GM12875 (cell line): ENCODE data around the gene THOP1.

ENCODE experiments used
- H3K4me3 ChIP-seq: one replicate; pipeline ENCODE4 v1.5.1; 2011; ENCODE audit warnings: low read depth, low read length, control low read depth
- CTCF ChIP-seq: IDR thresholded peaks from 2 replicates; pipeline ENCODE4 v1.5.1; 2011; ENCODE audit warnings: low read depth, mild to moderate bottlenecking, control low read depth, inconsistent platforms, low read length, moderate library complexity, borderline replicate concordance; ENCODE audit not compliant: insufficient read depth

The THOP1 gene

GRCh38 chr19:2824129-2824528, 38.8 kb downstream of the THOP1 start:
- TF ChIP-seq CTCF, result no peak

GRCh38 chr19:2827022-2827421, 41.7 kb downstream of the THOP1 start:
- no peak for TF ChIP-seq CTCF
- no peak overlapping the region for H3K4me3 ChIP-seq

More at GRCh38 chr19:2824129-2824528, 38.8 kb downstream of the THOP1 start:
- H3K4me3 ChIP-seq, result no peak overlapping the region

- H3K4me3 ChIP-seq, result no peak overlapping the region
- TF ChIP-seq CTCF, result no peak
Observed at GRCh38 chr19:2827840-2828489, 42.7 kb downstream of the THOP1 start.

- H3K4me3 ChIP-seq, result no peak overlapping the region
- TF ChIP-seq CTCF, result no peak
Observed at GRCh38 chr19:2834294-2834871, 49.1 kb downstream of the THOP1 start.

GRCh38 chr19:2837430-2837829, 52.1 kb downstream of the THOP1 start:
- TF ChIP-seq CTCF, result no peak
- no peak overlapping the region for H3K4me3 ChIP-seq

- peak within 1 kb of the TSS; percentile 87 for H3K4me3 ChIP-seq
- peak; percentile 65 for TF ChIP-seq CTCF
Observed at GRCh38 chr19:2840794-2841791, 55.8 kb downstream of the THOP1 start, which contains the start of gene ZNF555. TSS of gene ZNF555 (plus strand) at chr19:2841475. CDS start at chr19:2841573, 98 bp downstream.
